Measurements from ENCODE around the gene HYDIN.
"Not testable (repeated sequence)": the region's sequence is repeated elsewhere in the genome, so short reads cannot be mapped to it uniquely, and the experiment has no call there.

The HYDIN gene

DNA sequence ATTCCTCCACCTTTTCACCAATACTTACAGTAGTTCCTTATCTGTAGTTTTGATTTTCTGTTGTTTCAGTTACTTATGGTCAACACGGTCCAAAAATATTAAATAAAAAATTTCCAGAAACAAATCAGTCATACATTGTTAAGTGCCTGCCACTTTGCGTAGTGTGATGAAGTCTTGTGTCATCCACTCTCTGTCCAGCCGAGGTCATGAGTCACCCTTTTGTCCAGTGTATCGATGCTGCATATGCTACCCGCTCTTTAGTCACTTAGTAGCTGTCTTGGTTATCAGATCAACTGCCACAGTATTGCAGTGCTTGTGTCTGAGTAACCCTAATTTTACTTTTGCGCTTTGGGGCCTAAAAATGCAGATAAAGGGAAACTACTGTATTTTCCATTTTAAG is 146.9 kb downstream of the HYDIN start:
- DNase-seq = not testable (repeated sequence)

DNA sequence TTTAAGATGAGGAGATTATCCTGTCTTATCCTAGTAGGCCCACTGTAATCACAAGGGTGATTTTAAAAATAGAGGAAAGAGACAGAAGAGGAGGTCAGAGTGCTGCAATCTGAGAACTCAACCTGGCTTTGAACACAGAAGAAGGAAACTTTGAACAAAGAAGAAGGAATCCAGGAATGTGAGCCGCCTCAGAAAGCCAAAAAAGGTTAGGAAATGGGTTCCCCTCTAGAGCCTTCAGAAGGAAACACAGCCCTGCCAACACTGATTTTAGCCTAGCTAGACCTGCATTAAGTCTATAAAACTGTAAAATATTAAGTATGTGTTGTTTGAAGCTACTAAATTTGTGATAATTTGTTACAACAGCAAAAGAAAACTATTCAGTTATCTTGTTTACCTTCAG is 149.7 kb downstream of the HYDIN start:
- DNase-seq = not testable (repeated sequence)

- DNase-seq = not testable (repeated sequence)
Observed at GRCh38 chr16:71080262-71080661, 150.3 kb downstream of the HYDIN start.

DNA sequence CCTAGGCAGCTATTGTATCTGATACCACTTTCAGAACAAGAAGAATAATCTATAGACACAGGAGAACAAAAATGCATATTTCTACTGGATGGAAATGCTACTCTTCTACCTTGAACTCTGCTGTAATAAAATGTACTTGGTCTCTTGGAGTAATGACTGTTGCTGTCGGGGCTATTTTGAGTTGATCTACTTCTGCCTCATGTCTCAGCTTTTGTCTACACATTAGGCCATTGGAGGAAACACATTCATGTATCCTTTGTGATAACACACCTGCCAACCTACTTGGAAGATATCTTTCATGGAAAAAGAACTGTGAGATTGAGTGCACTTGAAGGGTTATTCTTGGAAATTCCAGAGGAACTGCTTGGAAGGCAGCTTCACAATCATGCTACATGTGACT is 159.9 kb downstream of the HYDIN start:
- not testable (repeated sequence) for DNase-seq

DNA sequence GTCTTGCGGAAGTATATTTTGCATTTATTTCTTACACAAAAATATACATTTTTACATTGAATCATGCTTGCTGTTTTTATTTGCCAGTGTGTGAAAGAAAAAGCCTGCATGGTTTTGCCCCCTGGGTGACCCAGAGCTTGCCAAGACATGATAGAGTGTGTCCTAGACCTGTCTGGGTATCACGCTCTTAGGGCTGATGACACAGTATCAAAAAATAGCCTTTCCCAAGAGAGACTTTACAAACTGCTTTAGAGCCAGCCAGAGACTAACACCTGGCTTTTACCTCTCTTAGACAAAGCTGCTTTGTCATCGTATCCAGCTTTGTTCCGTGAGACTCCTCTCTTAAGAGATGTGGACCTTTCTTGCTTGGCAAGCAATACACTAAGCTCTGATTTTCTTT is 160.7 kb downstream of the HYDIN start:
- DNase-seq = not testable (repeated sequence)

GRCh38 chr16:71053897-71054609 is 176.5 kb downstream of the HYDIN start:
- DNase-seq = not testable (repeated sequence)

DNA sequence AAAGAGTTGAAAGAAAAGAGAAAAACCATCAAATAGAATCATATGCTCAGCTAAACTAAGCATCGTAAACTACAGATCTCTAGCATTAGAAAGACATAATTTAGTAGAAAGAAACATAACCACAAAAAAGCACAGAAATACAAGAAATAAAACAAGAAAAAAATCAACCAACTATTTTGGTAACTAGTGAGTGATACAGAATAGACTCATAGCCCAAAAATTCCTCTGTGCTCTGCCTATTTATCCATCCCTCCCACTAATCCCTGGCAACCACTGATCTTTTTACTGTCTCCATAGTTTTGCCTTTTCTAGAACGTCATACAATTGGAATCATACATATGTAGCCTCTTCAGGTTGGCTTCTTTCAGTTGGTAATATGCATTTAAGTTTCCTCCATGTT is 180.2 kb downstream of the HYDIN start:
- not testable (repeated sequence) for DNase-seq

GRCh38 chr16:71039368-71040111 is 191.0 kb downstream of the HYDIN start:
- not testable (repeated sequence) for DNase-seq

GRCh38 chr16:71038421-71038820 is 192.1 kb downstream of the HYDIN start:
- DNase-seq = not testable (repeated sequence)

GRCh38 chr16:71037987-71038386 is 192.5 kb downstream of the HYDIN start:
- DNase-seq = not testable (repeated sequence)

DNA sequence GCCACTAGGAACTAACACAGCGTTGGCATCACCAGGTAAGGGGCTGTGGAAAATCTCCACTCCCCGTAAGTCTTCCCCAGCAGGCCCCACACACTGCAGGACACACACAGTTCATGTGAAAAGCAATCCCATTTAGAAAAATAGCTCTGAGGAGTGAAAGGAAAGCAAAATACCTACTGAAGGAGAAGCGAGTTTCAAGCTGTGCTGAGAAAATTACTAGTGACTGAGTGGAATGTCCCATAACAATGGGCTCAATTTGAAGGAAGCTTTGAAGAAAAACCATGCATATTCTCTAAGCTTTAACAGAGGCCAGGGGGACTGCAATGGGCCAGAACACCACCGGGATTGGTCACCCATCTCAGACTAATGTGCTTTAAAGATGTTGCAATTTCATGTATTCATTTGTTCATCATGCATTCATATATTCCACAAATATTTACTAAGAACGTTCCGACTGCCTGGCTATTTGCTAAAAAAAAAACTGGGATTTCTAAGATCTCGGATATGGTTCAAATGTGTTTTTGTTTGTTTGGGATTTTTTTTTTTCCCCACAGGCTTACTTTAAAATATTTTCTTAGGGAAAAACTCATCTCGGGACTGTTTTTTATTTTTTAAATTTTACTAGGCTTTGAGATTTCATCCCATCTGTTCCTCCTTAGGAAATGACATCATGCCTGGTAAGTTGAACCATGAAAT is 202.3 kb downstream of the HYDIN start:
- not testable (repeated sequence) for DNase-seq

GRCh38 chr16:71027511-71027910 is 203.0 kb downstream of the HYDIN start:
- DNase-seq = not testable (repeated sequence)

- DNase-seq = not testable (repeated sequence)
Observed at GRCh38 chr16:71023851-71024439, 206.6 kb downstream of the HYDIN start.

DNA sequence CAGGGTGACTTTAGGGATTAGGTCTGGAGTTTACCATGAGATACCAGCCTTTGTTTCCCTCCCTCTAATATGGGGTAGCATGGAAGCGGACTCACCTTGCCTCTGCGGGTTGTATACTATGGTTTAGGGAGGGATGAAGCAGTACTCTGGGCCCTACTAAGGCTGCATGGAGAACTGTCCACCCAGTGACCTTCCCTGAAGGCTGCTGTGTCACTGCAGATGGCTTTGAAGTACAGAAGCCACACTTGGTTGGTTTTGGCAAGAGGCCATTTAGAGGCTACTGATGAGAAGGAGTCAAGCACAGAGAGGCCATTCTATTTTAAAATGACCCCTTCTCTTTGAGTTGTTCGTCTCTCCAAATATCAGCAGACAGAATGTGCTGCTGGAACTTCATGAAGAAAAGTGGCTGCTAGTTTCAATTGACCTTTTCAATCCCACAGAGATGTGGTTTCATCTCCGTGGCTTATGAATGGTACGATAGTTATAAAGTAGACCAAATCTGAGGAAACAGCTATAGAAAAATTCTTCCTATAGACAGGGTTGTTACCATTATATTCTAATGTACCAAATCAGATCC is 208.5 kb downstream of the HYDIN start:
- not testable (repeated sequence) for DNase-seq

DNA sequence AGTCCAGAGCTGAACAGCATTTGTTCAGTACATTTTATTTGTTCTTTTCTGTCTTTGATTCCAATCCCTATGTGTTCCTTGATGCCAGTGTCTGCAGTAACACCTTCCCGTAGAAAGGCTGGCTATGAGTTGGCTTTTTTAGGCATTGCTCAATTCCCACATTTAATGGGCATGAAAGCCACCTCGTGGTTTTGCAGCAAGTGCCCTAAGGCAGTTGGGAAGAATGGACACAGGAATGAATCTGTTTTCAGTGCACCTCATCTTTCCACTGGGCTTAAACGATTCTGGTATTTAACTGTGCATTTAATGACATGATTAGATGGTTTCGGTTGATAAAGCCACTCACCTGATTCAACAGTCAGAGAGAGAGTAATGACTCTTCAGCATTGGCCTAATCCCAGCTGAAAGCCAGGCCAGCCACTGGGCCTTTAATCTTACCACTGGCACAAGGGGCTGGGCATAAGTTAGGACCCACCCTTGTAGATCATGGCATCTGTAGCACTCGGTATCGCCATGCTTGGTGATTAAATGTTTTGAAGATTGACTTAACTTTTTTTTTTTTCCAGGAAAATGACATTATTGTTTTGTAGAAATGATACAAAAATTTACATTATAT is 211.3 kb downstream of the HYDIN start:
- DNase-seq = not testable (repeated sequence)

GRCh38 chr16:71015419-71015818 is 215.1 kb downstream of the HYDIN start:
- DNase-seq = not testable (repeated sequence)

- DNase-seq = not testable (repeated sequence)
Observed at GRCh38 chr16:71009440-71010223, 220.9 kb downstream of the HYDIN start.

DNA sequence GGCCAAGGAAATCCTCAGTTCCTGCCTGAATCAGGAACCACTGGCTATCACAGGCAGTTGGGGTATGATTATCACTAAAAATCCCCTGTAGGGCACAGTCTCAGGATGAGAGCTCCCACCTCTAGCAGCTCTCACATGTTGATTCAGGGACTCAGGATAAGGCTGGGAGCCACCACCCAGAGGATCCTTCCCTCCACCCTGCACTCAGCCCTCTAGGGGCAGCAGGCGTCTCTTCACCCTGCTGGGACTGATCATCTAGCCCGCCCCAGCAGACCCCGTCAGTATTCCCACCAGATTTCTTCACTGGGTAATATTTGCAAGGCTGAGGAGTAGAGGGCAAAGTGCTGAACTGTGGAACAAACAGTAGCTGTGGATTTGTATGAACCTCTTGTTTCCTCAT is 224.0 kb downstream of the HYDIN start:
- not testable (repeated sequence) for DNase-seq

- not testable (repeated sequence) for DNase-seq
Observed at GRCh38 chr16:70999735-71000134, 230.8 kb downstream of the HYDIN start.

DNA sequence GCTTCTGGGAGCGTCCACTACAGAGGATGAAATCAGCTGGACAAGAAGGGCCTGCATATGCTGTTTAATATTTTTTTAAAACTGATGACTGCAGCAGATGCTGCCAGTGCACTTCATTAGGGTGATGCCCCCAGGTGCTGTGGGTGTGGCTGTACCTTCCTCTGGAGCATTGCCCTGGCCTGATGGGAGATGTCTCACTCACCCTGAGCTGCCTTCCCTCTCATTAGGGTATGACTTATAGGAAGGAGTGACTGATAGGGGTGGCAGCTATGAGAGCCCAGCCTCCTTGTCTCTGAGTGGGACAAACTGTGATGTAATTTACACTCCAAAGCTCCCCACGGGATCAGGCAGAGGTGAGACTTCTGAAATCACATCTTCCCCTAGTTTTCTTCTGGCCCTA is 234.7 kb downstream of the HYDIN start:
- not testable (repeated sequence) for DNase-seq

GRCh38 chr16:70992511-70992910 is 238.0 kb downstream of the HYDIN start:
- DNase-seq = not testable (repeated sequence)

Data from activated CD4-positive, alpha-beta T cell treated with anti-CD3 and anti-CD28 coated beads, Interleukin-2, amount 50 U/mL, for 48 hours (primary cell).